ENCODE measurements around the gene SCD5.

SCD5 gene

GRCh38 chr4:82754513-82755165 is 44.0 kb downstream of the SCD5 start:
- Histone ChIP-seq H3K27me3 (no peaks in the 10 kb centered on the region), H3K4me3 (ENCODE audit: low read depth, low read length) (no peak overlapping the region), H3K36me3 (no peaks in the 10 kb centered on the region), H3K4me1 (no peaks in the 10 kb centered on the region), H3K9me3 (no peaks in the 10 kb centered on the region)
- DNase-seq = no peak
- TF ChIP-seq CTCF (IDR thresholded peaks at IDR 0.05; ENCODE audit: low read depth, low read length) = no peak

GRCh38 chr4:82753725-82754410 is 44.7 kb downstream of the SCD5 start:
- Histone ChIP-seq H3K4me3 (ENCODE audit: low read depth, low read length) (no peak overlapping the region), H3K36me3 (no peaks in the 10 kb centered on the region), H3K27me3 (no peaks in the 10 kb centered on the region), H3K9me3 (no peaks in the 10 kb centered on the region), H3K4me1 (no peaks in the 10 kb centered on the region)
- no peak for TF ChIP-seq CTCF (IDR thresholded peaks at IDR 0.05; ENCODE audit: low read depth, low read length)
- DNase-seq = no peak

GRCh38 chr4:82753238-82753637 is 45.4 kb downstream of the SCD5 start:
- Histone ChIP-seq H3K4me3 (ENCODE audit: low read depth, low read length) (no peak overlapping the region), H3K36me3 (no peaks in the 10 kb centered on the region), H3K9me3 (no peaks in the 10 kb centered on the region), H3K27me3 (no peaks in the 10 kb centered on the region), H3K4me1 (no peaks in the 10 kb centered on the region)
- no peak for TF ChIP-seq CTCF (IDR thresholded peaks at IDR 0.05; ENCODE audit: low read depth, low read length)
- DNase-seq = no peak

GRCh38 chr4:82748810-82749470 is 49.7 kb downstream of the SCD5 start:
- no peak for TF ChIP-seq CTCF (IDR thresholded peaks at IDR 0.05; ENCODE audit: low read depth, low read length)
- no peaks in the 10 kb centered on the region for H3K36me3 ChIP-seq
- no peaks in the 10 kb centered on the region for H3K9me3 ChIP-seq
- no peaks in the 10 kb centered on the region for H3K27me3 ChIP-seq
- DNase-seq = no peak
- no peaks in the 10 kb centered on the region for H3K4me1 ChIP-seq
- H3K4me3 ChIP-seq (ENCODE audit: low read depth, low read length) = no peak overlapping the region

GRCh38 chr4:82747686-82748575 is 50.7 kb downstream of the SCD5 start:
- Histone ChIP-seq H3K4me3 (ENCODE audit: low read depth, low read length) (no peak overlapping the region), H3K9me3 (no peaks in the 10 kb centered on the region), H3K36me3 (no peaks in the 10 kb centered on the region), H3K4me1 (no peaks in the 10 kb centered on the region), H3K27me3 (no peaks in the 10 kb centered on the region)
- TF ChIP-seq CTCF (IDR thresholded peaks at IDR 0.05; ENCODE audit: low read depth, low read length) = no peak
- no peak for DNase-seq
